HepG2 (cell line): ENCODE data around the gene TRPC4AP. TPM values are rescaled to one million over a fixed set of nuclear protein-coding genes. Genes with fewer than 3 reads are reported as not detected.

ENCODE experiments used
- ATAC-seq: fragments of 200-7000 bp; cut with Tn5 transposase; 3 replicates; pipeline ENCODE4 v1.9.1; 2020; ENCODE audit warnings: mild to moderate bottlenecking, moderate library complexity
- BruUV-seq: library from RNA; stranded (reverse); fragments of 400-500 nt; replicated peaks from 2 replicates; lab custom pipeline; 2021; lab: Mats Ljungman, UMichigan
- CTCF ChIA-PET: fragments of 300-600 bp; formaldehyde crosslinking; extraction: SDS; loops from one replicate; lab custom pipeline; 2021; ENCODE audit warnings: low total read pairs, inconsistent platforms, low intra/inter-chr PET ratio; lab: Yijun Ruan, JAX
- POLR2A ChIA-PET: fragments of 350-600 bp; sonication (Branson Sonifier 250); formaldehyde crosslinking; loops from one replicate; lab custom pipeline; 2020; ENCODE audit warnings: antibody characterized with exemption, inconsistent platforms; lab: Yijun Ruan, JAX
- DNase-seq: peaks from one replicate; pipeline ENCODE4 v3.0.0-alpha.2; 2015; ENCODE audit warnings: low spot score
- FAIRE-seq: peaks from 3 replicates; lab custom pipeline; 2011; peaks lifted over from hg19 to GRCh38; lab: Jason Lieb, UNC
- H2AFZ ChIP-seq: one replicate; pipeline ENCODE4 v1.6.1; 2011; ENCODE audit warnings: low read length, inconsistent platforms
- H3K27ac ChIP-seq: fragments of 300-600 bp; 3 replicates; pipeline ENCODE4 v1.8.0; 2011; ENCODE audit warnings: mixed run types, mild to moderate bottlenecking, mixed read lengths, low read length, inconsistent platforms; ENCODE audit not compliant: insufficient read depth; ENCODE audit errors: extremely low read length
- H3K27me3 ChIP-seq, 2 experiments: fragments of 200-600 bp in 1 of 2; 2 replicates in 1 of 2; 3 replicates in 1 of 2; pipeline versions ENCODE4 v1.6.0 to v1.8.0; 2011; ENCODE audit warnings: low read length in 2 of 2, mild to moderate bottlenecking in 2 of 2, moderate library complexity in 2 of 2, inconsistent platforms in 1 of 2; ENCODE audit not compliant: insufficient read depth in 2 of 2, control insufficient read depth in 1 of 2
- H3K36me3 ChIP-seq, 2 experiments: fragments of 200-600 bp in 1 of 2; replicated peaks in 1 of 2; 2 replicates in 1 of 2; 3 replicates in 1 of 2; pipeline versions ENCODE4 v1.5.1 to v1.8.0; 2011; ENCODE audit warnings: low read length in 2 of 2, inconsistent platforms in 1 of 2; ENCODE audit not compliant: insufficient read depth in 2 of 2, control insufficient read depth in 1 of 2
- H3K4me1 ChIP-seq: 2 replicates; pipeline ENCODE4 v1.5.1; 2012; ENCODE audit warnings: low read length, inconsistent platforms; ENCODE audit not compliant: insufficient read depth
- H3K4me2 ChIP-seq: 2 replicates; pipeline ENCODE4 v1.6.0; 2011; ENCODE audit warnings: low read depth, low read length, inconsistent platforms
- H3K4me3 ChIP-seq, 3 experiments: fragments of 200-600 bp in 1 of 3; sonication (generic), shearing (Covaris generic) in 1 of 3; replicated peaks in 1 of 3; 2 replicates each; pipeline ENCODE4 v1.5.1; 2011 to 2016; ENCODE audit warnings: low read length in 3 of 3, inconsistent platforms in 2 of 3, low read depth in 2 of 3, mild to moderate bottlenecking in 2 of 3, control low read depth in 1 of 3, mixed read lengths in 1 of 3; ENCODE audit not compliant: insufficient read depth in 1 of 3
- H3K79me2 ChIP-seq: one replicate; pipeline ENCODE4 v1.6.1; 2011; ENCODE audit warnings: low read length, inconsistent platforms; ENCODE audit not compliant: insufficient read depth
- H3K9ac ChIP-seq: 2 replicates; pipeline ENCODE4 v1.6.0; 2011; ENCODE audit warnings: mild to moderate bottlenecking, low read depth, low read length, inconsistent platforms; ENCODE audit not compliant: insufficient read depth
- H3K9me3 ChIP-seq: 2 replicates; pipeline ENCODE4 v1.5.1; 2012; ENCODE audit warnings: mild to moderate bottlenecking, low read length
- H4K20me1 ChIP-seq: 2 replicates; pipeline ENCODE4 v1.6.0; 2011; ENCODE audit warnings: inconsistent platforms, mild to moderate bottlenecking, low read length, moderate library complexity; ENCODE audit not compliant: insufficient read depth
- KAT2B ChIP-seq: fragments of 150-350 bp; IDR thresholded peaks from 2 replicates; pipeline ENCODE4 v1.6.1; 2014; ENCODE audit warnings: low read depth, low read length, borderline replicate concordance
- KDM6A ChIP-seq: IDR thresholded peaks from 2 replicates; pipeline ENCODE4 v1.6.1; 2016; ENCODE audit warnings: low read depth
- MBD4 ChIP-seq: IDR thresholded peaks from 2 replicates; pipeline ENCODE4 v1.6.1; 2012; ENCODE audit warnings: low read length, inconsistent platforms, borderline replicate concordance
- RXRB ChIP-seq: IDR thresholded peaks from 2 replicates; pipeline ENCODE4 v1.6.1; 2016; ENCODE audit warnings: borderline replicate concordance, missing genetic modification reagents, missing compliant biosample characterization
- SIN3A ChIP-seq: IDR thresholded peaks from 2 replicates; pipeline ENCODE4 v1.6.1; 2011; ENCODE audit warnings: low read depth, mild to moderate bottlenecking, control low read depth, low read length, borderline replicate concordance
- TSC22D2 ChIP-seq: sonication (generic); formaldehyde crosslinking; IDR thresholded peaks from 2 replicates; pipeline ENCODE4 v1.5.1; 2020; ENCODE audit warnings: missing genetic modification reagents, mild to moderate bottlenecking, borderline replicate concordance
- ZNF430 ChIP-seq: sonication (generic); formaldehyde crosslinking; IDR thresholded peaks from 2 replicates; pipeline ENCODE4 v1.9.0; 2021; ENCODE audit warnings: mild to moderate bottlenecking, missing genetic modification reagents
- ZNF530 ChIP-seq: sonication (generic); formaldehyde crosslinking; IDR thresholded peaks from 2 replicates; pipeline ENCODE4 v1.5.0; 2020; ENCODE audit warnings: low read depth, mild to moderate bottlenecking, missing genetic modification reagents
- ZNF672 ChIP-seq: sonication (generic); formaldehyde crosslinking; IDR thresholded peaks from 2 replicates; pipeline ENCODE4 v1.8.1; 2022; ENCODE audit warnings: missing genetic modification reagents
- ZNF674 ChIP-seq: sonication (generic); formaldehyde crosslinking; IDR thresholded peaks from 2 replicates; pipeline ENCODE4 v1.5.0; 2020; ENCODE audit warnings: low read depth, mild to moderate bottlenecking, missing genetic modification reagents
- ZNF713 ChIP-seq: sonication (generic); formaldehyde crosslinking; IDR thresholded peaks from 2 replicates; pipeline ENCODE4 v1.4.0; 2020; ENCODE audit warnings: mild to moderate bottlenecking, missing genetic modification reagents
- ZNF720 ChIP-seq: sonication (generic); formaldehyde crosslinking; IDR thresholded peaks from 2 replicates; pipeline ENCODE4 v1.4.0; 2020; ENCODE audit warnings: missing genetic modification reagents
- WGBS: methylation state at CpG from one replicate; pipeline ENCODE4 v1.1.6; 2017; ENCODE audit warnings: low lambda C conversion rate; 5-methylcytosine and 5-hydroxymethylcytosine counted together
- in situ Hi-C: cut with HindIII; loops from 2 replicates; pipeline ENCODE4 v1.10.0; 2017; ENCODE audit warnings: low pct_unique_long_range_greater_than_20kb; ENCODE audit not compliant: extremely low pct_ligation_motif_present
- intact Hi-C: fragments of 100-400 bp; cut with micrococcal nuclease; formaldehyde crosslinking; loops from one replicate; pipeline ENCODE4 v1.10.0; 2022; ENCODE audit not compliant: unreplicated experiment
- polyA plus RNA-seq, 8 experiments: library from polyadenylated mRNA; depleted of rRNA in 3 of 8; stranded (reverse) in 7 of 8; unstranded in 1 of 8; fragments of >200 nt; fragmentation: Illumina TruSeq in 4 of 8; extraction: Trizol in 4 of 8; gene quantifications; 2 replicates each; pipeline versions ENCODE4 v1.2.1 to v1.2.3, GENCODE V29; 2011 to 2016; ENCODE audit warnings: low read depth in 4 of 8, missing spikeins in 1 of 8, mixed read lengths in 1 of 8; ENCODE audit not compliant: insufficient read depth in 1 of 8
- total RNA-seq, 5 experiments: library from RNA; depleted of rRNA; stranded (reverse); fragments of >200 nt; fragmentation: Illumina TruSeq; extraction: Trizol; gene quantifications; 2 replicates each; pipeline ENCODE4 v1.2.3, GENCODE V29; 2016; ENCODE audit warnings: low read depth in 1 of 5
- TF ChIP-seq, protein P1 (sequence below): IDR thresholded peaks from 2 replicates; pipeline ENCODE4 v1.6.1; 2016; ENCODE audit warnings: mild to moderate bottlenecking, missing biosample characterization, missing genetic modification reagents
- TF ChIP-seq, protein P2 (sequence below): sonication (generic); formaldehyde crosslinking; IDR thresholded peaks from 2 replicates; pipeline ENCODE4 v1.8.0; 2022; ENCODE audit warnings: mild to moderate bottlenecking, missing genetic modification reagents, moderate library complexity
- TF ChIP-seq, protein P3 (sequence below): sonication (generic); formaldehyde crosslinking; IDR thresholded peaks from 2 replicates; pipeline ENCODE4 v1.4.0; 2020; ENCODE audit warnings: mild to moderate bottlenecking, low read depth, missing genetic modification reagents
- TF ChIP-seq, protein P4 (sequence below): sonication (generic); formaldehyde crosslinking; IDR thresholded peaks from 2 replicates; pipeline ENCODE4 v1.8.0; 2022; ENCODE audit warnings: missing genetic modification reagents, low read depth, mild to moderate bottlenecking, borderline replicate concordance
- TF ChIP-seq, protein P5 (sequence below): sonication (generic); formaldehyde crosslinking; IDR thresholded peaks from 2 replicates; pipeline ENCODE4 v1.8.1; 2023; ENCODE audit warnings: missing genetic modification reagents, mild to moderate bottlenecking, borderline replicate concordance
- TF ChIP-seq, protein P6 (sequence below): IDR thresholded peaks from 2 replicates; pipeline ENCODE4 v1.6.1; 2016; ENCODE audit warnings: control low read depth

TRPC4AP gene
- total and polyA plus RNA-seq, 2 of the 13 experiments (the other 11 are each of a cell fraction or from before 2014, with no cell fraction given): 136 to 137 TPM

DNA sequence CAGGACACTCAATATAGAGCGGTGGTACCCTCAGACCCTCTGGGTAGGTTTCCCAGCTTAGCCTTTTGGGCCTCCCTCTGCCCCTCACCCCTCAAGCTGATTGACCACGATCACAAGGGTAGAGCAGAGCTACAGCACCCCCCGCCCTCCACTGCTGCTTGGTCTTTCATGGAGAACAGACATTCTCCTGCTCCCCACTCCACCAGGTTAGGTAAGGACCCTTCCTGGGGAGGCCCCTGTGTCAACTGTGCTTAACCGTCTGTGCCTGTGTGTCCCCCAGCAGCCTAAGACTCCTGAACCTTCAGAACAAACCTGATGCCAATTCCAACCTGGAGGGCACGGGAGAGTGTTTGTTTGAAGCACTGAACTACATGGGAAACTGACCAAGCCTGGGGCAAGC, 125.2 kb downstream of the TRPC4AP start:
- peaks cover 0 to 16% of the 10 kb centered on the region in 2 experiments; a peak in 2 of 5 replicates for H3K27me3 ChIP-seq
- DNase-seq: no peak
- H3K4me2 ChIP-seq: no peak overlapping the region
- ChIA-PET CTCF (no interaction called here), POLR2A (interaction anchor here (1.3 to 1.8 kb wide), 2 partner anchors 11 to 13 kb away, joined by 3 to 7 read pairs; partner anchors contain the start of genes GSS and MYH7B)
- no peak overlapping the region for H2AFZ ChIP-seq
- BruUV-seq: no TSS peak
- 43% methylated on average over 5 of the region's 5 CpGs for WGBS
- no peak overlapping the region for H3K27ac ChIP-seq
- no peaks in the 10 kb centered on the region for H3K79me2 ChIP-seq
- H3K9ac ChIP-seq: no peak overlapping the region
- intact Hi-C loops (no loop called here), in situ Hi-C loops (no loop called here)
- H4K20me1 ChIP-seq: no peaks in the 10 kb centered on the region
- TF ChIP-seq ZNF430 (CRISPR knock-in tag): no peak
- TF ChIP-seq, protein P1, sequence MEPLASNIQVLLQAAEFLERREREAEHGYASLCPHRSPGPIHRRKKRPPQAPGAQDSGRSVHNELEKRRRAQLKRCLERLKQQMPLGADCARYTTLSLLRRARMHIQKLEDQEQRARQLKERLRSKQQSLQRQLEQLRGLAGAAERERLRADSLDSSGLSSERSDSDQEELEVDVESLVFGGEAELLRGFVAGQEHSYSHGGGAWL (CRISPR knock-in tag): no peak
- TF ChIP-seq, protein P2, sequence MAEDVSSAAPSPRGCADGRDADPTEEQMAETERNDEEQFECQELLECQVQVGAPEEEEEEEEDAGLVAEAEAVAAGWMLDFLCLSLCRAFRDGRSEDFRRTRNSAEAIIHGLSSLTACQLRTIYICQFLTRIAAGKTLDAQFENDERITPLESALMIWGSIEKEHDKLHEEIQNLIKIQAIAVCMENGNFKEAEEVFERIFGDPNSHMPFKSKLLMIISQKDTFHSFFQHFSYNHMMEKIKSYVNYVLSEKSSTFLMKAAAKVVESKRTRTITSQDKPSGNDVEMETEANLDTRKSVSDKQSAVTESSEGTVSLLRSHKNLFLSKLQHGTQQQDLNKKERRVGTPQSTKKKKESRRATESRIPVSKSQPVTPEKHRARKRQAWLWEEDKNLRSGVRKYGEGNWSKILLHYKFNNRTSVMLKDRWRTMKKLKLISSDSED (CRISPR knock-in tag): no peak
- no peak for TF ChIP-seq MBD4
- TF ChIP-seq, protein P3, sequence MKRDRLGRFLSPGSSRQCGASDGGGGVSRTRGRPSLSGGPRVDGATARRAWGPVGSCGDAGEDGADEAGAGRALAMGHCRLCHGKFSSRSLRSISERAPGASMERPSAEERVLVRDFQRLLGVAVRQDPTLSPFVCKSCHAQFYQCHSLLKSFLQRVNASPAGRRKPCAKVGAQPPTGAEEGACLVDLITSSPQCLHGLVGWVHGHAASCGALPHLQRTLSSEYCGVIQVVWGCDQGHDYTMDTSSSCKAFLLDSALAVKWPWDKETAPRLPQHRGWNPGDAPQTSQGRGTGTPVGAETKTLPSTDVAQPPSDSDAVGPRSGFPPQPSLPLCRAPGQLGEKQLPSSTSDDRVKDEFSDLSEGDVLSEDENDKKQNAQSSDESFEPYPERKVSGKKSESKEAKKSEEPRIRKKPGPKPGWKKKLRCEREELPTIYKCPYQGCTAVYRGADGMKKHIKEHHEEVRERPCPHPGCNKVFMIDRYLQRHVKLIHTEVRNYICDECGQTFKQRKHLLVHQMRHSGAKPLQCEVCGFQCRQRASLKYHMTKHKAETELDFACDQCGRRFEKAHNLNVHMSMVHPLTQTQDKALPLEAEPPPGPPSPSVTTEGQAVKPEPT: no peak
- TF ChIP-seq ZNF713: no peak
- TF ChIP-seq RXRB (CRISPR knock-in tag): no peak
- TF ChIP-seq, protein P4, sequence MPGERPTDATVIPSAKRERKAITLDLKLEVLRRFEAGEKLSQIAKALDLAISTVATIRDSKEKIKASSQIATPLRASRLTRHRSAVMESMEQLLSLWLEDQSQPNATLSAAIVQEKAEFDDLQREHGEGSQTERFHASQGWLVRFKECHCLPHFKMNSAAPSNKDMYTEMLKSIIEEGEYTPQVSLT (CRISPR knock-in tag): no peak
- no peak for TF ChIP-seq KAT2B
- no peak for TF ChIP-seq TSC22D2 (CRISPR knock-in tag)
- TF ChIP-seq KDM6A (CRISPR knock-in tag): no peak
- TF ChIP-seq ZNF720: no peak
- no peak for TF ChIP-seq ZNF674 (CRISPR knock-in tag)
- no peak for TF ChIP-seq ZNF530
- TF ChIP-seq ZNF672 (CRISPR knock-in tag): no peak
- TF ChIP-seq, protein P5, sequence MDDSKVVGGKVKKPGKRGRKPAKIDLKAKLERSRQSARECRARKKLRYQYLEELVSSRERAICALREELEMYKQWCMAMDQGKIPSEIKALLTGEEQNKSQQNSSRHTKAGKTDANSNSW (CRISPR knock-in tag): no peak
- TF ChIP-seq, protein P6, sequence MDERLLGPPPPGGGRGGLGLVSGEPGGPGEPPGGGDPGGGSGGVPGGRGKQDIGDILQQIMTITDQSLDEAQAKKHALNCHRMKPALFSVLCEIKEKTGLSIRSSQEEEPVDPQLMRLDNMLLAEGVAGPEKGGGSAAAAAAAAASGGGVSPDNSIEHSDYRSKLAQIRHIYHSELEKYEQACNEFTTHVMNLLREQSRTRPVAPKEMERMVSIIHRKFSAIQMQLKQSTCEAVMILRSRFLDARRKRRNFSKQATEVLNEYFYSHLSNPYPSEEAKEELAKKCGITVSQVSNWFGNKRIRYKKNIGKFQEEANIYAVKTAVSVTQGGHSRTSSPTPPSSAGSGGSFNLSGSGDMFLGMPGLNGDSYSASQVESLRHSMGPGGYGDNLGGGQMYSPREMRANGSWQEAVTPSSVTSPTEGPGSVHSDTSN: no peak
- TF ChIP-seq SIN3A: no peak
- no peaks in the 10 kb centered on the region for H3K36me3 ChIP-seq
- no peak overlapping the region for H3K4me3 ChIP-seq
- H3K9me3 ChIP-seq: no peaks in the 10 kb centered on the region
- peaks cover 19% of the 10 kb centered on the region for H3K4me1 ChIP-seq
- no peak for ATAC-seq
- FAIRE-seq: no peak
